ENCODE data around the gene GALNT11.
"Not testable (repeated sequence)": the region's sequence is repeated elsewhere in the genome, so short reads cannot be mapped to it uniquely, and the experiment has no call there.

GALNT11 gene

DNA sequence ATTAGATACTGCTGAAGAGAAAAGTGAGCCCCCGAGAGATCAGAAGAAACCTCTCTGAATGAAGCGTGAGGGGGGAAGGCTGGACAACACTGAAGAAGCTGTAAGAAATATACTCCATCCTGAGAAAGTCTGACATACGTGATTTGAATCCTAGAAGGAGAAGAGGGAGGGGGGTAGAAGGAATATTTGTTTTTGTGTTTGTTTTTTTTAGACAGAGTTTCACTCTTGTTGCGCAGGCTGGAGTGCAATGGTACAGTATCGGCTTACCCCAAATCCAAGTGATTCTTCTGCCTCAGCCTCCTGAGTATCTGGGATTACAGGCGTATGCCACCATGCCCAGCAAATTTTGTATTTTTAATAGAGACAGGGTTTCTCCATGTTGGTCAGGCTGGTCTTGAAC lies 52.6 kb downstream of the GALNT11 start:
- Histone ChIP-seq H3K36me3 (ENCODE audit: control insufficient read depth in 1 of 2, insufficient read depth in 2 of 2, low read length in 2 of 2) (no peaks in the 10 kb centered on the region), H3K9ac (ENCODE audit: low read length) (no peak overlapping the region), H3K4me2 (ENCODE audit: low read length) (no peak overlapping the region), H3K23ac (ENCODE audit: low read length) (no peak overlapping the region), H3K79me1 (ENCODE audit: low read length) (peaks cover 6% of the 10 kb centered on the region), H2AFZ (ENCODE audit: insufficient read depth, low read length, poor library complexity) (no peak overlapping the region), H3K4ac (ENCODE audit: low read depth, low read length) (no peak overlapping the region), H3K4me1 (ENCODE audit: control insufficient read depth in 1 of 2, insufficient read depth in 2 of 2, low read length in 2 of 2) (peaks cover 11 to 17% of the 10 kb centered on the region in 2 experiments), H2AK5ac (ENCODE audit: low read length) (no peak overlapping the region), H2BK12ac (ENCODE audit: low read length) (no peak overlapping the region), H4K91ac (ENCODE audit: low read depth, low read length) (no peak overlapping the region), H2BK120ac (ENCODE audit: insufficient read depth, low read length, poor library complexity) (no peak overlapping the region), H3K14ac (ENCODE audit: low read length) (no peak overlapping the region), H3K27ac (ENCODE audit: low read depth, low read length) (no peak overlapping the region), H3K18ac (ENCODE audit: low read length) (no peak overlapping the region), H3K4me3 (ENCODE audit: low read depth, low read length) (no peak overlapping the region), H4K12ac (ENCODE audit: low read depth, low read length) (no peak overlapping the region), H3K27me3 (ENCODE audit: insufficient read depth, low read length) (no peaks in the 10 kb centered on the region), H3K9me3 (ENCODE audit: insufficient read depth, low read depth, low read length) (no peaks in the 10 kb centered on the region), H2BK5ac (ENCODE audit: low read depth, low read length, poor library complexity) (no peak overlapping the region), H3K79me2 (ENCODE audit: control insufficient read depth, insufficient read depth, low read length, poor library complexity) (no peaks in the 10 kb centered on the region), H4K8ac (ENCODE audit: low read depth, low read length) (no peak overlapping the region)
- DNase-seq, result no peak
- no CpG with 5 or more reads among the region's 6 CpGs for WGBS (ENCODE audit: extremely low coverage, insufficient coverage, insufficient read length)

DNA sequence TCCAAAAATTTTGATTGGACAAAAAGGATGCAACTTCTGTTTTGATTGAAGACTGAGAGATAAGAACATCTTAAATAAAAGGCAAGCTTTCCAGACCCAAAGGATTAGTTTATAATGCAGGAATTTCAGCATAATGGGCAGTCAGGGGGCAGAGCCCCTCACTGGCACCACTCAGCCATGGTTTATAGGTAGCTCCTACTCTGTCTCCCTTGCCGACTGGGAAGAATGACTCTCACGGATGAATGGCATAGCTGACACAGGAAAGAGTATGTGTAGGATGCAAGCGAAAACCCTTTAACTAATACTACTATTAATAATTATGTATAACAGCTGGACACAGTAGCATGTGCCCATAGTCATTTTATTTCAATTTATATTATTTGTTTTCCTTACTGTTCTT lies 53.3 kb downstream of the GALNT11 start:
- Histone ChIP-seq H2BK120ac (ENCODE audit: insufficient read depth, low read length, poor library complexity) (no peak overlapping the region), H3K14ac (ENCODE audit: low read length) (no peak overlapping the region), H3K4me3 (ENCODE audit: low read depth, low read length) (no peak overlapping the region), H4K8ac (ENCODE audit: low read depth, low read length) (no peak overlapping the region), H3K27ac (ENCODE audit: low read depth, low read length) (no peak overlapping the region), H3K18ac (ENCODE audit: low read length) (no peak overlapping the region), H2BK12ac (ENCODE audit: low read length) (no peak overlapping the region), H3K79me2 (ENCODE audit: control insufficient read depth, insufficient read depth, low read length, poor library complexity) (no peaks in the 10 kb centered on the region), H3K4ac (ENCODE audit: low read depth, low read length) (no peak overlapping the region), H3K4me2 (ENCODE audit: low read length) (no peak overlapping the region), H2BK5ac (ENCODE audit: low read depth, low read length, poor library complexity) (no peak overlapping the region), H3K79me1 (ENCODE audit: low read length) (peaks cover 6% of the 10 kb centered on the region), H3K27me3 (ENCODE audit: insufficient read depth, low read length) (no peaks in the 10 kb centered on the region), H4K12ac (ENCODE audit: low read depth, low read length) (no peak overlapping the region), H3K9me3 (ENCODE audit: insufficient read depth, low read depth, low read length) (no peaks in the 10 kb centered on the region), H3K36me3 (ENCODE audit: control insufficient read depth in 1 of 2, insufficient read depth in 2 of 2, low read length in 2 of 2) (no peaks in the 10 kb centered on the region), H3K4me1 (ENCODE audit: control insufficient read depth in 1 of 2, insufficient read depth in 2 of 2, low read length in 2 of 2) (peaks cover 11 to 17% of the 10 kb centered on the region in 2 experiments), H4K91ac (ENCODE audit: low read depth, low read length) (no peak overlapping the region), H3K9ac (ENCODE audit: low read length) (no peak overlapping the region), H3K23ac (ENCODE audit: low read length) (no peak overlapping the region), H2AFZ (ENCODE audit: insufficient read depth, low read length, poor library complexity) (no peak overlapping the region), H2AK5ac (ENCODE audit: low read length) (no peak overlapping the region)
- no CpG with 5 or more reads among the region's 3 CpGs for WGBS (ENCODE audit: extremely low coverage, insufficient coverage, insufficient read length)
- no peak for DNase-seq

DNA sequence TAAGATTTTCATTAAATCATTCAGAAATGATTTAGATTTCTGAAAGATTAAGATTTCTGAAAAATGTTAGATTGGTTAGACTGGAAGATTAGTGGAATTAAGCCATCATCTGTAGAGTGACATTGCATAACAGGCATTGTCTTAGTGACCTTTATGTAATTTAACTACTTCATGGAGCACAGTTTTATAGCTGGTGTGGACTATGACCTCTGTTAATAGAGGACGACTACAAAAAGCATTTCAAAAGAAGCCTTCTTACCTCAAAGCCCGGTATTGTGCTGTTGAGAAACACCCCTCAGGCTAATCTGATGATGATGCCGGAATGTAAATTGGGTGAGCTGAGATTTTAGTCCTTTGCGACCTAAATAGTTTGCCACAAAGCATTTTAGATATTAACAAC lies 55.6 kb downstream of the GALNT11 start:
- DNase-seq, result peak; percentile 77 to 94
- no peak overlapping the region for H4K12ac ChIP-seq (ENCODE audit: low read depth, low read length)
- no CpG with 5 or more reads among the region's 4 CpGs for WGBS (ENCODE audit: extremely low coverage, insufficient coverage, insufficient read length)
- H3K18ac ChIP-seq (ENCODE audit: low read length), result no peak overlapping the region
- H3K4me1 ChIP-seq (ENCODE audit: control insufficient read depth in 1 of 2, insufficient read depth in 2 of 2, low read length in 2 of 2), result peaks cover 10 to 13% of the 10 kb centered on the region in 2 experiments
- H2BK12ac ChIP-seq (ENCODE audit: low read length), result no peak overlapping the region
- H2AK5ac ChIP-seq (ENCODE audit: low read length), result no peak overlapping the region
- no peaks in the 10 kb centered on the region for H3K9me3 ChIP-seq (ENCODE audit: insufficient read depth, low read depth, low read length)
- no peak overlapping the region for H4K91ac ChIP-seq (ENCODE audit: low read depth, low read length)
- H3K4me3 ChIP-seq (ENCODE audit: low read depth, low read length), result no peak overlapping the region
- H3K14ac ChIP-seq (ENCODE audit: low read length), result no peak overlapping the region
- no peak overlapping the region for H2BK120ac ChIP-seq (ENCODE audit: insufficient read depth, low read length, poor library complexity)
- H2BK5ac ChIP-seq (ENCODE audit: low read depth, low read length, poor library complexity), result no peak overlapping the region
- H3K79me1 ChIP-seq (ENCODE audit: low read length), result peaks cover 2% of the 10 kb centered on the region
- H3K27ac ChIP-seq (ENCODE audit: low read depth, low read length), result no peak overlapping the region
- no peak overlapping the region for H2AFZ ChIP-seq (ENCODE audit: insufficient read depth, low read length, poor library complexity)
- no peak overlapping the region for H3K9ac ChIP-seq (ENCODE audit: low read length)
- H3K4me2 ChIP-seq (ENCODE audit: low read length), result no peak overlapping the region
- no peak overlapping the region for H3K4ac ChIP-seq (ENCODE audit: low read depth, low read length)
- H3K36me3 ChIP-seq (ENCODE audit: control insufficient read depth in 1 of 2, insufficient read depth in 2 of 2, low read length in 2 of 2), result no peaks in the 10 kb centered on the region
- H3K23ac ChIP-seq (ENCODE audit: low read length), result no peak overlapping the region
- no peaks in the 10 kb centered on the region for H3K27me3 ChIP-seq (ENCODE audit: insufficient read depth, low read length)
- H4K8ac ChIP-seq (ENCODE audit: low read depth, low read length), result no peak overlapping the region
- no peaks in the 10 kb centered on the region for H3K79me2 ChIP-seq (ENCODE audit: control insufficient read depth, insufficient read depth, low read length, poor library complexity)

DNA sequence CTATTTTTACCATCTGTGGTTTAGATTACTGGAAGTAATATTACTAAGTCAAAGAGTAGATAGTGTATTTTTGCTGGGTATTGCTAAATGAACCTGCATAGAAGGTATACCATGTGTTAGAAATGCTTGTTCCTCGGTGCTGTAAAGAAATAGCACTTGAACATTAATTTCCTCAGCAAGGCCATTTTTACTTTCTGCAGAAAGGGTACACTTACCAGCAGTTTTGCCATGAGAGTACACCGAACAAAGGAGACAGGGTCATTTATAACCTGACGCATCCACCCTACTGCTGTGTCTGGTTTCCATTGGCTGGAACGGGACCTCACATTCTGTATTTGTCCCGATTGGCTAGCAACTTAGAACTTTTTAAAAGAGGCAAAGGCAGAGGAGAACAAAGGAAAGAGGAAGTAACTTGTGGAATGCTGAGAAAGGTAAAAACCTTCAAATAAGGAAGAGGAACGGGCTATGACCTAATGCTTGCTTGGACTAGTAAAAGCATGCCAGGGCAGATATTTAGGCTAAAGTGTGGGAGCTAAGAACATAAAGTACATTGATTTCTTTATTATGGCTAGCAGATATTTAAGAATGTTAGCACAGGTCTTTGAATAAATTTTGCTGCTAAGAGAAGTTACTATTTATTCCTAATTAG lies 56.7 kb downstream of the GALNT11 start:
- not testable (repeated sequence) for H3K4me1 ChIP-seq (ENCODE audit: control insufficient read depth in 1 of 2, insufficient read depth in 2 of 2, low read length in 2 of 2)

More for the DNA sequence above, 56.7 kb downstream of the GALNT11 start:
- H3K4ac ChIP-seq (ENCODE audit: low read depth, low read length); H3K23ac ChIP-seq (ENCODE audit: low read length); H3K18ac ChIP-seq (ENCODE audit: low read length); H2AFZ ChIP-seq (ENCODE audit: insufficient read depth, low read length, poor library complexity); H3K9me3 ChIP-seq (ENCODE audit: insufficient read depth, low read depth, low read length); H2BK120ac ChIP-seq (ENCODE audit: insufficient read depth, low read length, poor library complexity); H4K12ac ChIP-seq (ENCODE audit: low read depth, low read length); H3K79me2 ChIP-seq (ENCODE audit: control insufficient read depth, insufficient read depth, low read length, poor library complexity); H3K9ac ChIP-seq (ENCODE audit: low read length); H3K36me3 ChIP-seq (ENCODE audit: control insufficient read depth in 1 of 2, insufficient read depth in 2 of 2, low read length in 2 of 2); H2BK5ac ChIP-seq (ENCODE audit: low read depth, low read length, poor library complexity); H3K4me2 ChIP-seq (ENCODE audit: low read length); H3K79me1 ChIP-seq (ENCODE audit: low read length); H3K4me3 ChIP-seq (ENCODE audit: low read depth, low read length); H2BK12ac ChIP-seq (ENCODE audit: low read length); H3K27me3 ChIP-seq (ENCODE audit: insufficient read depth, low read length); H2AK5ac ChIP-seq (ENCODE audit: low read length); H3K14ac ChIP-seq (ENCODE audit: low read length); H4K91ac ChIP-seq (ENCODE audit: low read depth, low read length); H4K8ac ChIP-seq (ENCODE audit: low read depth, low read length): not testable (repeated sequence)
- WGBS (ENCODE audit: extremely low coverage, insufficient coverage, insufficient read length), result no CpG with 5 or more reads among the region's 6 CpGs
- peak overlapping the region; percentile 46 for H3K27ac ChIP-seq (ENCODE audit: low read depth, low read length)
- DNase-seq, result peak in 1 of 2 donors; percentile 24
